Measurements from ENCODE around the gene DIDO1.
"Not testable (repeated sequence)": the region's sequence is repeated elsewhere in the genome, so short reads cannot be mapped to it uniquely, and the experiment has no call there.

Gene DIDO1

GRCh38 chr20:62933966-62934365 lies 7.7 kb upstream of the DIDO1 start:
- no peak overlapping the region for H3K4me3 ChIP-seq (ENCODE audit: low read length)
- no peak overlapping the region for H3K9ac ChIP-seq (ENCODE audit: low read length)
- DNase-seq (ENCODE audit: low read depth) = no peak
- H3K9me3 ChIP-seq (ENCODE audit: control insufficient read depth, low read length) = no peaks in the 10 kb centered on the region
- H3K4me1 ChIP-seq (ENCODE audit: control insufficient read depth, insufficient read depth, low read length) = peaks cover 11% of the 10 kb centered on the region
- no peaks in the 10 kb centered on the region for H3K36me3 ChIP-seq (ENCODE audit: control insufficient read depth, insufficient read depth, low read length, severe bottlenecking)
- H3K27me3 ChIP-seq (replicated peaks; ENCODE audit: control insufficient read depth, insufficient read depth, low read length) = no peaks in the 10 kb centered on the region

GRCh38 chr20:62931464-62931863 lies 5.2 kb upstream of the DIDO1 start:
- peaks cover 34% of the 10 kb centered on the region for H3K4me1 ChIP-seq (ENCODE audit: control insufficient read depth, insufficient read depth, low read length)
- H3K9me3 ChIP-seq (ENCODE audit: control insufficient read depth, low read length) = no peaks in the 10 kb centered on the region
- no peaks in the 10 kb centered on the region for H3K27me3 ChIP-seq (replicated peaks; ENCODE audit: control insufficient read depth, insufficient read depth, low read length)
- H3K4me3 ChIP-seq (ENCODE audit: low read length) = no peak overlapping the region
- no peak for DNase-seq (ENCODE audit: low read depth)
- no peaks in the 10 kb centered on the region for H3K36me3 ChIP-seq (ENCODE audit: control insufficient read depth, insufficient read depth, low read length, severe bottlenecking)
- no peak overlapping the region for H3K9ac ChIP-seq (ENCODE audit: low read length)

- H3K27me3 ChIP-seq (replicated peaks; ENCODE audit: control insufficient read depth, insufficient read depth, low read length) = no peaks in the 10 kb centered on the region
- peak overlapping the region; percentile 88 for H3K9ac ChIP-seq (ENCODE audit: low read length)
- DNase-seq (ENCODE audit: low read depth) = peak; percentile 83
- H3K4me3 ChIP-seq (ENCODE audit: low read length) = peak overlapping the region; percentile 85
- no peaks in the 10 kb centered on the region for H3K36me3 ChIP-seq (ENCODE audit: control insufficient read depth, insufficient read depth, low read length, severe bottlenecking)
- peaks cover 34% of the 10 kb centered on the region for H3K4me1 ChIP-seq (ENCODE audit: control insufficient read depth, insufficient read depth, low read length)
- no peaks in the 10 kb centered on the region for H3K9me3 ChIP-seq (ENCODE audit: control insufficient read depth, low read length)
Measured at GRCh38 chr20:62929051-62929538, 2.8 kb upstream of the DIDO1 start.

- Histone ChIP-seq H3K4me3 (ENCODE audit: low read length) (peak overlapping the region; percentile 85), H3K9me3 (ENCODE audit: control insufficient read depth, low read length) (no peaks in the 10 kb centered on the region), H3K9ac (ENCODE audit: low read length) (peak overlapping the region; percentile 88), H3K4me1 (ENCODE audit: control insufficient read depth, insufficient read depth, low read length) (peaks cover 41% of the 10 kb centered on the region), H3K36me3 (ENCODE audit: control insufficient read depth, insufficient read depth, low read length, severe bottlenecking) (no peaks in the 10 kb centered on the region), H3K27me3 (replicated peaks; ENCODE audit: control insufficient read depth, insufficient read depth, low read length) (no peaks in the 10 kb centered on the region)
- no peak for DNase-seq (ENCODE audit: low read depth)
Measured at GRCh38 chr20:62928246-62928939, 2.1 kb upstream of the DIDO1 start.

- peaks cover 51% of the 10 kb centered on the region for H3K4me1 ChIP-seq (ENCODE audit: control insufficient read depth, insufficient read depth, low read length)
- no peaks in the 10 kb centered on the region for H3K9me3 ChIP-seq (ENCODE audit: control insufficient read depth, low read length)
- H3K4me3 ChIP-seq (ENCODE audit: low read length) = peak overlapping the region; percentile 93
- no peaks in the 10 kb centered on the region for H3K36me3 ChIP-seq (ENCODE audit: control insufficient read depth, insufficient read depth, low read length, severe bottlenecking)
- no peak for DNase-seq (ENCODE audit: low read depth)
- no peaks in the 10 kb centered on the region for H3K27me3 ChIP-seq (replicated peaks; ENCODE audit: control insufficient read depth, insufficient read depth, low read length)
- peak overlapping the region; percentile 99 for H3K9ac ChIP-seq (ENCODE audit: low read length)
Measured at GRCh38 chr20:62927128-62927705, 912 bp upstream of the DIDO1 start.

GRCh38 chr20:62925420-62926228 lies 681 bp downstream of the DIDO1 start:
- DNase-seq (ENCODE audit: low read depth) = peak; percentile 66

GRCh38 chr20:62925076-62925419 lies 1.3 kb downstream of the DIDO1 start:
- Histone ChIP-seq H3K36me3 (ENCODE audit: control insufficient read depth, insufficient read depth, low read length, severe bottlenecking) (no peaks in the 10 kb centered on the region), H3K27me3 (replicated peaks; ENCODE audit: control insufficient read depth, insufficient read depth, low read length) (no peaks in the 10 kb centered on the region), H3K4me3 (ENCODE audit: low read length) (peak overlapping the region; percentile 93), H3K9me3 (ENCODE audit: control insufficient read depth, low read length) (no peaks in the 10 kb centered on the region), H3K9ac (ENCODE audit: low read length) (peak overlapping the region; percentile 99), H3K4me1 (ENCODE audit: control insufficient read depth, insufficient read depth, low read length) (peaks cover 70% of the 10 kb centered on the region)
- no peak for DNase-seq (ENCODE audit: low read depth)

More at GRCh38 chr20:62925420-62926228, 681 bp downstream of the DIDO1 start:
- Histone ChIP-seq H3K27me3 (replicated peaks; ENCODE audit: control insufficient read depth, insufficient read depth, low read length) (no peaks in the 10 kb centered on the region), H3K9me3 (ENCODE audit: control insufficient read depth, low read length) (no peaks in the 10 kb centered on the region), H3K4me1 (ENCODE audit: control insufficient read depth, insufficient read depth, low read length) (peaks cover 64% of the 10 kb centered on the region), H3K9ac (ENCODE audit: low read length) (peak overlapping the region; percentile 99), H3K36me3 (ENCODE audit: control insufficient read depth, insufficient read depth, low read length, severe bottlenecking) (no peaks in the 10 kb centered on the region), H3K4me3 (ENCODE audit: low read length) (peak overlapping the region; percentile 93)

GRCh38 chr20:62924442-62925075 lies 1.7 kb downstream of the DIDO1 start:
- Histone ChIP-seq H3K9ac (ENCODE audit: low read length) (peak overlapping the region; percentile 99), H3K4me3 (ENCODE audit: low read length) (peak overlapping the region; percentile 93), H3K9me3 (ENCODE audit: control insufficient read depth, low read length) (no peaks in the 10 kb centered on the region), H3K36me3 (ENCODE audit: control insufficient read depth, insufficient read depth, low read length, severe bottlenecking) (no peaks in the 10 kb centered on the region), H3K27me3 (replicated peaks; ENCODE audit: control insufficient read depth, insufficient read depth, low read length) (no peaks in the 10 kb centered on the region), H3K4me1 (ENCODE audit: control insufficient read depth, insufficient read depth, low read length) (peaks cover 71% of the 10 kb centered on the region)
- peak; percentile 70 for DNase-seq (ENCODE audit: low read depth)

- Histone ChIP-seq H3K36me3 (ENCODE audit: control insufficient read depth, insufficient read depth, low read length, severe bottlenecking) (no peaks in the 10 kb centered on the region), H3K4me3 (ENCODE audit: low read length) (peak overlapping the region; percentile 93), H3K4me1 (ENCODE audit: control insufficient read depth, insufficient read depth, low read length) (peaks cover 72% of the 10 kb centered on the region), H3K27me3 (replicated peaks; ENCODE audit: control insufficient read depth, insufficient read depth, low read length) (no peaks in the 10 kb centered on the region), H3K9me3 (ENCODE audit: control insufficient read depth, low read length) (no peaks in the 10 kb centered on the region), H3K9ac (ENCODE audit: low read length) (peak overlapping the region; percentile 99)
- DNase-seq (ENCODE audit: low read depth) = no peak
Measured at GRCh38 chr20:62923669-62924441, 2.5 kb downstream of the DIDO1 start.

GRCh38 chr20:62923059-62923668 lies 3.1 kb downstream of the DIDO1 start:
- Histone ChIP-seq H3K4me3 (ENCODE audit: low read length) (peak overlapping the region; percentile 93), H3K4me1 (ENCODE audit: control insufficient read depth, insufficient read depth, low read length) (peaks cover 72% of the 10 kb centered on the region)
- DNase-seq (ENCODE audit: low read depth) = peak; percentile 59

More at GRCh38 chr20:62923059-62923668, 3.1 kb downstream of the DIDO1 start:
- not testable (repeated sequence) for H3K27me3 ChIP-seq (replicated peaks; ENCODE audit: control insufficient read depth, insufficient read depth, low read length); H3K9me3 ChIP-seq (ENCODE audit: control insufficient read depth, low read length); H3K36me3 ChIP-seq (ENCODE audit: control insufficient read depth, insufficient read depth, low read length, severe bottlenecking)
- peak overlapping the region; percentile 99 for H3K9ac ChIP-seq (ENCODE audit: low read length)

All from adipocyte (in vitro differentiated cells).